Activated CD4-positive, alpha-beta T cell treated with anti-CD3 and anti-CD28 coated beads for 36 hours (primary cell): ENCODE results near the gene NKX1-1. TPM values are rescaled to one million over a fixed set of nuclear protein-coding genes. Genes with fewer than 3 reads are reported as not detected.
"Not testable (repeated sequence)": the region's sequence is repeated elsewhere in the genome, so short reads cannot be mapped to it uniquely, and the experiment has no call there.

Experiments used
- ATAC-seq: fragments of 200-7000 bp; cut with Tn5 transposase; one replicate; pipeline ENCODE4 v1.10.0; 2021; ENCODE audit warnings: mild to moderate bottlenecking, moderate library complexity
- CTCF ChIA-PET: fragments of 350-600 bp; sonication (Branson Sonifier 250); formaldehyde crosslinking; loops from one replicate; lab custom pipeline; 2021; ENCODE audit warnings: antibody characterized with exemption; lab: Charles Lee
- POLR2A ChIA-PET: fragments of 350-600 bp; sonication (Branson Sonifier 250); formaldehyde crosslinking; loops from one replicate; lab custom pipeline; 2021; ENCODE audit warnings: antibody characterized with exemption, inconsistent platforms; lab: Charles Lee
- DNase-seq: peaks from one replicate; pipeline ENCODE4 v3.0.0-alpha.2; 2020
- H3K27ac Mint-ChIP-seq: one replicate; pipeline ENCODE4 v1.8.0; 2021; ENCODE audit warnings: mixed read lengths
- H3K27me3 Mint-ChIP-seq: one replicate; pipeline ENCODE4 v1.8.0; 2021; ENCODE audit warnings: mixed read lengths
- H3K36me3 Mint-ChIP-seq: one replicate; pipeline ENCODE4 v1.8.0; 2021; ENCODE audit warnings: low read depth, mixed read lengths
- H3K4me1 Mint-ChIP-seq: one replicate; pipeline ENCODE4 v1.8.0; 2021; ENCODE audit warnings: mixed read lengths
- H3K4me3 Mint-ChIP-seq: one replicate; pipeline ENCODE4 v1.8.0; 2021; ENCODE audit warnings: mild to moderate bottlenecking, moderate library complexity, mixed read lengths
- H3K9me3 Mint-ChIP-seq: one replicate; pipeline ENCODE4 v1.8.0; 2021; ENCODE audit warnings: low read depth, mixed read lengths
- intact Hi-C, 2 experiments: fragments of 100-400 bp; cut with DNase I in 1 of 2; cut with micrococcal nuclease in 1 of 2; formaldehyde crosslinking; loops; one replicate each; pipeline versions ENCODE4 v1.14.2 to v1.15.1; 2022 to 2024; cut with DNase I, micrococcal nuclease
- total RNA-seq, 2 experiments: library from RNA; stranded (reverse); gene quantifications; one replicate each; pipeline ENCODE4 v1.2.3, GENCODE V29; 2021

Gene NKX1-1
- total RNA-seq, 2 experiments from 2014 or later: not detected

GRCh38 chr4:1446502-1447386, 40.5 kb upstream of the NKX1-1 start:
- Mint-ChIP-seq H3K27ac (no peak overlapping the region), H3K9me3 (no peaks in the 10 kb centered on the region), H3K36me3 (no peaks in the 10 kb centered on the region), H3K4me1 (no peaks in the 10 kb centered on the region), H3K4me3 (no peak overlapping the region), H3K27me3 (peaks cover 6% of the 10 kb centered on the region)
- intact Hi-C loops: no loop called here
- CTCF ChIA-PET: no interaction called here
- POLR2A ChIA-PET: no interaction called here
- DNase-seq (no peak), ATAC-seq (no peak)

GRCh38 chr4:1445716-1446445, 39.6 kb upstream of the NKX1-1 start:
- no peaks in the 10 kb centered on the region for H3K4me1 Mint-ChIP-seq
- POLR2A ChIA-PET: no interaction called here
- CTCF ChIA-PET: no interaction called here
- ATAC-seq (no peak), DNase-seq (no peak)
- no peaks in the 10 kb centered on the region for H3K9me3 Mint-ChIP-seq
- H3K27me3 Mint-ChIP-seq: peaks cover 6% of the 10 kb centered on the region
- no peaks in the 10 kb centered on the region for H3K36me3 Mint-ChIP-seq
- intact Hi-C loops: no loop called here
- no peak overlapping the region for H3K27ac Mint-ChIP-seq
- no peak overlapping the region for H3K4me3 Mint-ChIP-seq

GRCh38 chr4:1443688-1444172, 37.5 kb upstream of the NKX1-1 start:
- H3K4me1 Mint-ChIP-seq, H3K36me3 Mint-ChIP-seq, CTCF ChIA-PET, POLR2A ChIA-PET, H3K9me3 Mint-ChIP-seq, H3K27me3 Mint-ChIP-seq, H3K27ac Mint-ChIP-seq, H3K4me3 Mint-ChIP-seq, ATAC-seq, intact Hi-C loops, DNase-seq: not testable (repeated sequence)

GRCh38 chr4:1427010-1427409, 20.8 kb upstream of the NKX1-1 start:
- POLR2A ChIA-PET: no interaction called here
- H3K27me3 Mint-ChIP-seq: peaks cover 8% of the 10 kb centered on the region
- no peak overlapping the region for H3K27ac Mint-ChIP-seq
- no peaks in the 10 kb centered on the region for H3K9me3 Mint-ChIP-seq
- no peaks in the 10 kb centered on the region for H3K4me1 Mint-ChIP-seq
- no peak overlapping the region for H3K4me3 Mint-ChIP-seq
- intact Hi-C loops: no loop called here
- ATAC-seq: no peak
- CTCF ChIA-PET: no interaction called here
- no peaks in the 10 kb centered on the region for H3K36me3 Mint-ChIP-seq
- no peak for DNase-seq

DNA sequence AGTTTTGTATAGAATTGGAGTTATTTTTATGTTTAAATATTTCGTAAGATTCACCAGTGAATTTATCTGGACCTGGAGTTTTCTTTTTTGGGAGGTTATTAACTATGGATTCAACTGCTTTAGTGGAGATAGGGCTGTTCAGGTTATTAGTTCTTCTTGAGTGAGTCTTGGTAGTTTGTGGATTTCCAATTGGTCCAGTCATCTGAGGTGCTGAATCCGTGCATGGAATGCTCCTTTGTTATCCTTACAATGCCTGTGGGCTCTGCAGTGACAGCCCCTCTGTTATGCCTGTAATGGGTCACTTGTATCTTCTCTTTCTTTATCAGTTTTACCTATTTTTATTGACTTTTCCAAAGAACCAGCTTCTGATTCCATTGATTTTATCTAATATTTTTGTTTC, 15.4 kb upstream of the NKX1-1 start:
- no peak overlapping the region for H3K4me3 Mint-ChIP-seq
- no peaks in the 10 kb centered on the region for H3K4me1 Mint-ChIP-seq
- H3K27ac Mint-ChIP-seq: no peak overlapping the region
- POLR2A ChIA-PET: no interaction called here
- H3K27me3 Mint-ChIP-seq: peaks cover 20% of the 10 kb centered on the region
- DNase-seq (no peak), ATAC-seq (no peak)
- intact Hi-C loops: no loop called here
- H3K9me3 Mint-ChIP-seq: no peaks in the 10 kb centered on the region
- no peaks in the 10 kb centered on the region for H3K36me3 Mint-ChIP-seq
- CTCF ChIA-PET: no interaction called here

DNA sequence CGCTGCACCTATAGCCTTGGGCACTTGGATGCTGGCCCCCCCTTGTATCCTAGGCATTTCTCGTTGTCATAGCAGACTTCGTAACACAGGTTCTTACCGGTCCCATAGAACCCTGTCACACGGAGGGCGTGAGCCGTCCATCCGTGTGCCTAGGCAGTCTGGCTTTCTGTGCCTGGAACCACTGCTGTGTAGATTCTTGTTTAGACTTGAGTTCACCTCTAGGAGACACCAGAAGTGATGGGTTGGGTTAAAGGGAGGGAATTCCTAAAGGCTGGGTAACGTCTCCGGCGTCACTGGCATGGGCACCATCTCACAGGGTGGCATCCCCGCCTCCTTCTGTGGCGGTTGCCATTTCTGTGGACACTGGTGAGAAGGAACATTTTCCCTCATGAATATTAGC, 13.5 kb upstream of the NKX1-1 start:
- no peak for DNase-seq
- Mint-ChIP-seq H3K4me1 (no peaks in the 10 kb centered on the region), H3K27ac (no peak overlapping the region), H3K9me3 (no peaks in the 10 kb centered on the region), H3K36me3 (no peaks in the 10 kb centered on the region), H3K27me3 (peaks cover 28% of the 10 kb centered on the region), H3K4me3 (no peak overlapping the region)
- POLR2A ChIA-PET: no interaction called here
- ATAC-seq: no peak
- CTCF ChIA-PET: no interaction called here
- intact Hi-C loops: no loop called here

DNA sequence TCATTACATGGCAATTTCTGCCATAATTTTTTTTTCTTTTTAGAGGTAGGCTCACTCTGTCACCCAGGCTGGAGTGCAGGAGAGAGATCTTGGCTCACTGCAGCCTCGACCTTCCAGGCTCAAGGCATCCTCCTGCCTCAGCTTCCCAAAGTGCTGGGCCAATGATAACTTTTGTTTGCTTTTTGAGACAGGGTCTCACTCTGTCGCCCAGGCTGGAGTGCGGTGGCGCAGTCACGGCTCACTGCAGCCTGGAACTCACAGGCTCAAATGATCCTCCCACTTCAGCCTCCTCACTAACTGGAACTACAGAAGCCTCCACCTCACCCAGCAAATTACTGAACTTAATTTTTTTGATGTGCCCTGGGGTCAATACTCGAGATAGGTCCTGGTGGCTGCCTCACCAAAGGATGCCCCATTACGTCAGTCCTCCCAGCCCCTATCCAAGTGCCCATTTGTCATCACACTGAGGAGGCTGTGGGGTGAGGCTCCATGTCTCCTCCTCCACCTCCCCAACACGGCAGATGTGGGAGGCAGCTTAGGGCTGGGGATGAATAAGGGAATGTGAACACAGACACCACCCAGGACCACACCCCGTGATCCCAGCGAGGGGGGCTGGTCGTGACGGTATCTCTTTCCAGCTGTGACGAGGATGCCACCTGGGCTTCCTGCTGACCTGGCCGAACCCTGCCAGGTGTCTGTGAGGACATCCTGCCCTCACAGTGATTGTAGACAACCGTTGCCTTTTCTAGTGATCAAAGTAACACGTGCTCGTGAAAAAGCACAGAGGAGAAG, 12.4 kb upstream of the NKX1-1 start:
- intact Hi-C loops: no loop called here
- peaks cover 3% of the 10 kb centered on the region for H3K4me1 Mint-ChIP-seq
- no peaks in the 10 kb centered on the region for H3K9me3 Mint-ChIP-seq
- no peak overlapping the region for H3K4me3 Mint-ChIP-seq
- H3K27ac Mint-ChIP-seq: no peak overlapping the region
- DNase-seq (no peak), ATAC-seq (no peak)
- H3K27me3 Mint-ChIP-seq: peaks cover 30% of the 10 kb centered on the region
- CTCF ChIA-PET: no interaction called here
- no peaks in the 10 kb centered on the region for H3K36me3 Mint-ChIP-seq
- POLR2A ChIA-PET: no interaction called here

- Mint-ChIP-seq H3K9me3 (no peaks in the 10 kb centered on the region), H3K4me3 (no peak overlapping the region), H3K4me1 (peaks cover 3% of the 10 kb centered on the region), H3K36me3 (no peaks in the 10 kb centered on the region), H3K27ac (no peak overlapping the region), H3K27me3 (peaks cover 36% of the 10 kb centered on the region)
- no peak for DNase-seq
- ChIA-PET CTCF (no interaction called here), POLR2A (no interaction called here)
- no peak for ATAC-seq
- intact Hi-C loops: no loop called here
Measured at GRCh38 chr4:1417522-1418390, 11.5 kb upstream of the NKX1-1 start.

GRCh38 chr4:1416948-1417260, 10.7 kb upstream of the NKX1-1 start:
- CTCF ChIA-PET: no interaction called here
- Mint-ChIP-seq H3K27ac (no peak overlapping the region), H3K9me3 (no peaks in the 10 kb centered on the region), H3K4me3 (no peak overlapping the region), H3K4me1 (peaks cover 3% of the 10 kb centered on the region), H3K27me3 (peaks cover 39% of the 10 kb centered on the region), H3K36me3 (no peaks in the 10 kb centered on the region)
- DNase-seq: no peak
- intact Hi-C loops: no loop called here
- POLR2A ChIA-PET: no interaction called here
- ATAC-seq: no peak

DNA sequence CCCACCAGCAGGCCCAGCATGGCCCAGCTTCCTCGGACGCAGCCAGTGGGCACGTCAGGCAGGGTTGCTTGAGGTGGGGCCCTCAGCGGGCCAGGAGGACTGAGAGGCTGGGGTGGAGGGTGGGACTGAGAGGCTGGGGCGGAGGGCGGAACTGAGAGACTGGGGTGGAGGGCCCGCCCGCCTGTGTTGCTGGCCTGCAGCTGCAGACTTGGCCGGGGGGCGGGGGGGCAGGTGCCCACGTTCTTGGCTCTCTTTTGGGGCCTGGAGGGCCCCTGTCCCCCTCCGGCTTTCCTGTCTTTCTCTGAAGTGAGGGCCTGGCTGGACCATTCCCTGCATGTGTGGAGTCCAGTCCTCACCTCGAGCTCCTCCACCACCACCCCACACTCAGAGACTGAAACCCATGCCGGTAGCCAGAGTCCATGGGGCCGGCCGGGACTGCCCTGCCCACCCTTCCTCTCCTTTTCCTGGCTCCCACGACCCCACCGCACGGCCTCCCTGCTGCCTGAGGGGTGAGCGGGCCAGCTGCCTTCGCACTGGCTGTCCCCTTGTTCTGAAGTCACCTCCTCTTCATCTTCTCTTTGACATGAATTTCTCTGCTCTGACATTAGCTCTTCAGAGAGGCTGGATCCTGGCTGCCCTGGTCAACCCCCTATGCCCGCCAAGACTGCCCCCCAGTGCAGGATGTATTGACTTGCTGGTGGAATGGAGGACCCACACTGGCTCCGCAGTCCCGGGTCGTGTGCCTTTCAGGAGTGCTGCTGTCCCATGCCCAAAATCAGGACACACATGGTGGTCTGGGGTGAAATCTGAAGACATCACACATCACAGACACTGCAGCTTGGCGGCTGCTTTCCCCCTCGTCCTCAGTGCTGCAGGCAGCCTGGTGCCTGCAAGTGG, 10.1 kb upstream of the NKX1-1 start:
- Mint-ChIP-seq H3K36me3 (no peaks in the 10 kb centered on the region), H3K9me3 (no peaks in the 10 kb centered on the region), H3K27me3 (peaks cover 45% of the 10 kb centered on the region), H3K27ac (no peak overlapping the region), H3K4me1 (peaks cover 3% of the 10 kb centered on the region), H3K4me3 (no peak overlapping the region)
- CTCF ChIA-PET: no interaction called here
- intact Hi-C loops: no loop called here
- ATAC-seq (no peak), DNase-seq (no peak)
- POLR2A ChIA-PET: no interaction called here
